HG03064 (cell line): ENCODE measurements around the gene MYO1F.
"Not testable (repeated sequence)": the region's sequence is repeated elsewhere in the genome, so short reads cannot be mapped to it uniquely, and the experiment has no call there.

Experiments used
- ATAC-seq: cut with Tn5 transposase; IDR thresholded peaks from one replicate; pipeline ENCODE4 v1.9.1; 2021; ENCODE audit warnings: low read depth; ENCODE audit not compliant: unreplicated experiment

MYO1F gene

GRCh38 chr19:8567522-8568172, 9.6 kb downstream of the MYO1F start:
- no peak for ATAC-seq

- no peak for ATAC-seq
Measured at GRCh38 chr19:8566855-8567254, 10.4 kb downstream of the MYO1F start.

GRCh38 chr19:8564866-8565265, 12.4 kb downstream of the MYO1F start:
- ATAC-seq = not testable (repeated sequence)

- no peak for ATAC-seq
Measured at GRCh38 chr19:8561075-8561764, 16.0 kb downstream of the MYO1F start.

- no peak for ATAC-seq
Measured at GRCh38 chr19:8558325-8558724, 18.9 kb downstream of the MYO1F start.

GRCh38 chr19:8557642-8558238, 19.5 kb downstream of the MYO1F start:
- no peak for ATAC-seq

- not testable (repeated sequence) for ATAC-seq
Measured at GRCh38 chr19:8553729-8554128, 23.5 kb downstream of the MYO1F start.

GRCh38 chr19:8552810-8553209, 24.4 kb downstream of the MYO1F start:
- ATAC-seq = no peak

GRCh38 chr19:8550070-8550469, 27.2 kb downstream of the MYO1F start:
- no peak for ATAC-seq

GRCh38 chr19:8545743-8546142, 31.5 kb downstream of the MYO1F start:
- ATAC-seq = no peak

GRCh38 chr19:8544168-8544567, 33.1 kb downstream of the MYO1F start:
- no peak for ATAC-seq

- no peak for ATAC-seq
Measured at GRCh38 chr19:8539621-8540149, 37.6 kb downstream of the MYO1F start.

GRCh38 chr19:8537099-8537498, 40.1 kb downstream of the MYO1F start:
- no peak for ATAC-seq

- ATAC-seq = no peak
Measured at GRCh38 chr19:8536282-8536681, 41.0 kb downstream of the MYO1F start.

GRCh38 chr19:8532225-8532624, 45.0 kb downstream of the MYO1F start:
- no peak for ATAC-seq

GRCh38 chr19:8531470-8531869, 45.8 kb downstream of the MYO1F start:
- ATAC-seq = no peak

- no peak for ATAC-seq
Measured at GRCh38 chr19:8530061-8530679, 47.1 kb downstream of the MYO1F start.

GRCh38 chr19:8529369-8530006, 47.8 kb downstream of the MYO1F start:
- ATAC-seq = no peak

GRCh38 chr19:8528500-8528899, 48.7 kb downstream of the MYO1F start:
- ATAC-seq = no peak

- ATAC-seq = no peak
Measured at GRCh38 chr19:8526345-8527091, 50.7 kb downstream of the MYO1F start.
